CD8-positive, alpha-beta memory T cell (primary cell): ENCODE results near the gene PLXNB3. TPM values are rescaled to one million over a fixed set of nuclear protein-coding genes. Genes with fewer than 3 reads are reported as not detected.

Experiments used
- CTCF ChIA-PET: fragments of 350-600 bp; sonication (Branson Sonifier 250); formaldehyde crosslinking; loops from one replicate; lab custom pipeline; 2021; ENCODE audit warnings: antibody characterized with exemption; lab: Charles Lee
- POLR2A ChIA-PET: fragments of 350-600 bp; sonication (Branson Sonifier 250); formaldehyde crosslinking; loops from one replicate; lab custom pipeline; 2021; ENCODE audit warnings: antibody characterized with exemption; lab: Charles Lee
- DNase-seq, 5 donors: peaks; one replicate each; pipeline versions ENCODE4 v3.0.0 to v3.0.0-alpha.2; 2020 to 2022; ENCODE audit warnings: mixed read lengths in 1 of 5
- H3K27ac ChIP-seq: one replicate; pipeline ENCODE4 v1.7.0; 2013; ENCODE audit warnings: low read depth, mild to moderate bottlenecking, low read length, moderate library complexity
- H3K27me3 ChIP-seq: 2 replicates; pipeline ENCODE4 v1.7.0; 2013; ENCODE audit warnings: low read length, mild to moderate bottlenecking; ENCODE audit not compliant: insufficient read depth, poor library complexity, severe bottlenecking
- H3K36me3 ChIP-seq: 2 replicates; pipeline ENCODE4 v1.7.0; 2013; ENCODE audit warnings: mild to moderate bottlenecking, low read length, moderate library complexity; ENCODE audit not compliant: insufficient read depth
- H3K4me1 ChIP-seq: 2 replicates; pipeline ENCODE4 v1.7.0; 2013; ENCODE audit warnings: mild to moderate bottlenecking, low read length, moderate library complexity; ENCODE audit not compliant: insufficient read depth
- H3K4me3 ChIP-seq: 2 replicates; pipeline ENCODE4 v1.7.0; 2013; ENCODE audit warnings: mild to moderate bottlenecking, low read length
- H3K9me3 ChIP-seq: 2 replicates; pipeline ENCODE4 v1.7.0; 2013; ENCODE audit warnings: mild to moderate bottlenecking, low read length
- H3K27ac Mint-ChIP-seq, 8 donors: one replicate each; pipeline ENCODE4 v1.8.0; 2020 to 2021; ENCODE audit warnings: mixed read lengths in 8 of 8, mild to moderate bottlenecking in 6 of 8, inconsistent platforms in 3 of 8, moderate library complexity in 3 of 8
- H3K27me3 Mint-ChIP-seq, 2 donors: one replicate each; pipeline ENCODE4 v1.8.0; 2020 to 2021; ENCODE audit warnings: mixed read lengths in 2 of 2, mild to moderate bottlenecking in 1 of 2, moderate library complexity in 1 of 2
- H3K36me3 Mint-ChIP-seq, 3 donors: one replicate each; pipeline ENCODE4 v1.8.0; 2020 to 2021; ENCODE audit warnings: mixed read lengths in 3 of 3, inconsistent platforms in 1 of 3, mild to moderate bottlenecking in 1 of 3
- H3K4me1 Mint-ChIP-seq, 3 donors: one replicate each; pipeline ENCODE4 v1.8.0; 2020 to 2021; ENCODE audit warnings: mixed read lengths in 3 of 3, inconsistent platforms in 1 of 3, mild to moderate bottlenecking in 1 of 3
- H3K4me3 Mint-ChIP-seq, 7 donors: one replicate each; pipeline ENCODE4 v1.8.0; 2020 to 2021; ENCODE audit warnings: mixed read lengths in 7 of 7, mild to moderate bottlenecking in 6 of 7, moderate library complexity in 4 of 7, inconsistent platforms in 2 of 7
- H3K9me3 Mint-ChIP-seq, 5 donors: one replicate each; pipeline ENCODE4 v1.8.0; 2020 to 2022; ENCODE audit warnings: mixed read lengths in 5 of 5, mild to moderate bottlenecking in 3 of 5, moderate library complexity in 2 of 5, inconsistent platforms in 1 of 5
- polyA plus RNA-seq: library from polyadenylated mRNA; unstranded; fragments of 300-500 nt; fragmentation: Illumina TruSeq; gene quantifications from one replicate; pipeline ENCODE4 v1.2.3, GENCODE V29; 2021
- total RNA-seq, 2 experiments: library from RNA; stranded (reverse); gene quantifications; one replicate each; pipeline ENCODE4 v1.2.3, GENCODE V29; 2021

The PLXNB3 gene
- total and polyA plus RNA-seq, 3 experiments from 2014 or later, result 0.51 to 0.57 TPM; not detected in 1

- peaks cover 26 to 35% (median 30%) of the 10 kb centered on the region in 3 donors for H3K4me1 Mint-ChIP-seq
- no peaks in the 10 kb centered on the region for H3K36me3 ChIP-seq
- no peaks in the 10 kb centered on the region for H3K9me3 Mint-ChIP-seq
- peaks cover 0 to 7% of the 10 kb centered on the region in 2 donors for H3K27me3 Mint-ChIP-seq
- no peaks in the 10 kb centered on the region for H3K9me3 ChIP-seq
- H3K27me3 ChIP-seq, result no peaks in the 10 kb centered on the region
- CTCF ChIA-PET, result interaction anchor here (0.9 to 1.8 kb wide), 2 partner anchors 130 to 153 kb away, joined by 3 to 7 read pairs; partner anchors contain the start of gene ARHGAP4
- H3K27ac Mint-ChIP-seq, result peak overlapping the region; percentile 61 to 98 (median 90)
- peaks cover 0 to 45% (median 0%) of the 10 kb centered on the region in 3 donors for H3K36me3 Mint-ChIP-seq
- DNase-seq, result peak in 1 of 5 donors; percentile 57
- H3K4me3 Mint-ChIP-seq, result peak overlapping the region; percentile 88 to 96 (median 92)
- peaks cover 20% of the 10 kb centered on the region for H3K4me1 ChIP-seq
- POLR2A ChIA-PET, result interaction anchor here (0.9 to 1.4 kb wide), 6 partner anchors 112 to 173 kb away, joined by 3 to 6 read pairs (median 6); no protein-coding TSS in a partner anchor
- peak overlapping the region; percentile 59 for H3K4me3 ChIP-seq
- peak overlapping the region; percentile 90 for H3K27ac ChIP-seq
These were observed 31.1 kb downstream of the PLXNB3 start for GRCh38 chrX:153794897-153795816.

GRCh38 chrX:153797415-153798015, 33.5 kb downstream of the PLXNB3 start:
- H3K9me3 ChIP-seq, result no peaks in the 10 kb centered on the region
- no peaks in the 10 kb centered on the region for H3K9me3 Mint-ChIP-seq
- POLR2A ChIA-PET, result no interaction called here
- no peak overlapping the region for H3K4me3 ChIP-seq
- H3K27me3 ChIP-seq, result no peaks in the 10 kb centered on the region
- DNase-seq, result no peak
- no peak overlapping the region for H3K27ac Mint-ChIP-seq
- H3K27ac ChIP-seq, result no peak overlapping the region
- H3K27me3 Mint-ChIP-seq, result peaks cover 0 to 9% of the 10 kb centered on the region in 2 donors
- peaks cover 0 to 38% (median 0%) of the 10 kb centered on the region in 3 donors for H3K36me3 Mint-ChIP-seq
- H3K36me3 ChIP-seq, result no peaks in the 10 kb centered on the region
- peaks cover 19% of the 10 kb centered on the region for H3K4me1 ChIP-seq
- peak overlapping the region in 1 of 7 donors; percentile 73 for H3K4me3 Mint-ChIP-seq
- peaks cover 24 to 31% (median 26%) of the 10 kb centered on the region in 3 donors for H3K4me1 Mint-ChIP-seq
- CTCF ChIA-PET, result no interaction called here

GRCh38 chrX:153799326-153799725, 35.3 kb downstream of the PLXNB3 start:
- POLR2A ChIA-PET, result no interaction called here
- H3K27me3 Mint-ChIP-seq, result peaks cover 0 to 9% of the 10 kb centered on the region in 2 donors

GRCh38 chrX:153800177-153800722, 36.2 kb downstream of the PLXNB3 start:
- Mint-ChIP-seq H3K27me3 (peaks cover 0 to 7% of the 10 kb centered on the region in 2 donors), H3K4me3 (no peak overlapping the region), H3K27ac (no peak overlapping the region), H3K9me3 (no peaks in the 10 kb centered on the region), H3K36me3 (peaks cover 0 to 29% (median 0%) of the 10 kb centered on the region in 3 donors), H3K4me1 (peaks cover 13 to 19% (median 16%) of the 10 kb centered on the region in 3 donors)
- no peak overlapping the region for H3K4me3 ChIP-seq
- no peaks in the 10 kb centered on the region for H3K27me3 ChIP-seq
- POLR2A ChIA-PET, result interaction anchor here (0.7 kb wide), 1 partner anchor 162 kb away, joined by 3 read pairs; no protein-coding TSS in a partner anchor
- H3K36me3 ChIP-seq, result no peaks in the 10 kb centered on the region
- CTCF ChIA-PET, result interaction anchor here (0.9 kb wide), 1 partner anchor 127 kb away, joined by 3 read pairs; no protein-coding TSS in a partner anchor
- peaks cover 10% of the 10 kb centered on the region for H3K4me1 ChIP-seq
- H3K27ac ChIP-seq, result no peak overlapping the region
- H3K9me3 ChIP-seq, result no peaks in the 10 kb centered on the region
- DNase-seq, result no peak

More at GRCh38 chrX:153799326-153799725, 35.3 kb downstream of the PLXNB3 start:
- no peak for DNase-seq
- no peak overlapping the region for H3K27ac ChIP-seq
- peaks cover 16 to 22% (median 16%) of the 10 kb centered on the region in 3 donors for H3K4me1 Mint-ChIP-seq
- peaks cover 10% of the 10 kb centered on the region for H3K4me1 ChIP-seq
- peaks cover 0 to 33% (median 0%) of the 10 kb centered on the region in 3 donors for H3K36me3 Mint-ChIP-seq
- no peak overlapping the region for H3K4me3 ChIP-seq
- peak overlapping the region in 1 of 7 donors; percentile 42 for H3K4me3 Mint-ChIP-seq
- H3K9me3 ChIP-seq, result no peaks in the 10 kb centered on the region
- peak overlapping the region in 2 of 8 donors; percentile 22 to 80 for H3K27ac Mint-ChIP-seq
- H3K36me3 ChIP-seq, result no peaks in the 10 kb centered on the region
- no peaks in the 10 kb centered on the region for H3K27me3 ChIP-seq
- H3K9me3 Mint-ChIP-seq, result no peaks in the 10 kb centered on the region
- CTCF ChIA-PET, result no interaction called here

GRCh38 chrX:153800746-153801145, 36.7 kb downstream of the PLXNB3 start:
- POLR2A ChIA-PET, result interaction anchor here (0.7 kb wide), 1 partner anchor 162 kb away, joined by 3 read pairs; no protein-coding TSS in a partner anchor
- Histone ChIP-seq H3K27me3 (no peaks in the 10 kb centered on the region), H3K27ac (no peak overlapping the region), H3K4me3 (no peak overlapping the region), H3K36me3 (no peaks in the 10 kb centered on the region), H3K4me1 (peaks cover 5% of the 10 kb centered on the region), H3K9me3 (no peaks in the 10 kb centered on the region)
- Mint-ChIP-seq H3K36me3 (peaks cover 0 to 29% (median 0%) of the 10 kb centered on the region in 3 donors), H3K4me1 (peaks cover 10 to 16% (median 13%) of the 10 kb centered on the region in 3 donors), H3K27me3 (peaks cover 0 to 7% of the 10 kb centered on the region in 2 donors), H3K27ac (no peak overlapping the region), H3K4me3 (no peak overlapping the region), H3K9me3 (no peaks in the 10 kb centered on the region)
- CTCF ChIA-PET, result interaction anchor here (0.9 kb wide), 1 partner anchor 127 kb away, joined by 3 read pairs; no protein-coding TSS in a partner anchor
- no peak for DNase-seq

- Histone ChIP-seq H3K27ac (no peak overlapping the region), H3K9me3 (no peaks in the 10 kb centered on the region), H3K4me3 (no peak overlapping the region), H3K27me3 (no peaks in the 10 kb centered on the region), H3K36me3 (no peaks in the 10 kb centered on the region), H3K4me1 (no peaks in the 10 kb centered on the region)
- ChIA-PET CTCF (no interaction called here), POLR2A (interaction anchor here (0.6 kb wide), 1 partner anchor 60 kb away, joined by 4 read pairs; no protein-coding TSS in a partner anchor)
- Mint-ChIP-seq H3K9me3 (no peaks in the 10 kb centered on the region), H3K27me3 (peaks cover 0 to 5% of the 10 kb centered on the region in 2 donors), H3K27ac (peak overlapping the region in 1 of 8 donors; percentile 50), H3K4me1 (peaks cover 4 to 7% (median 4%) of the 10 kb centered on the region in 3 donors), H3K4me3 (no peak overlapping the region), H3K36me3 (peaks cover 0 to 21% (median 0%) of the 10 kb centered on the region in 3 donors)
- DNase-seq, result no peak
These were observed 37.6 kb downstream of the PLXNB3 start for GRCh38 chrX:153801669-153802068.

- no peak overlapping the region for H3K4me3 ChIP-seq
- H3K36me3 Mint-ChIP-seq, result peaks cover 0 to 15% (median 0%) of the 10 kb centered on the region in 3 donors
- CTCF ChIA-PET, result no interaction called here
- DNase-seq, result no peak
- H3K27me3 ChIP-seq, result no peaks in the 10 kb centered on the region
- H3K9me3 ChIP-seq, result no peaks in the 10 kb centered on the region
- H3K4me1 Mint-ChIP-seq, result peaks cover 0 to 3% (median 0%) of the 10 kb centered on the region in 3 donors
- no peaks in the 10 kb centered on the region for H3K9me3 Mint-ChIP-seq
- H3K27ac ChIP-seq, result no peak overlapping the region
- peaks cover 0 to 5% of the 10 kb centered on the region in 2 donors for H3K27me3 Mint-ChIP-seq
- H3K4me1 ChIP-seq, result no peaks in the 10 kb centered on the region
- H3K4me3 Mint-ChIP-seq, result no peak overlapping the region
- H3K36me3 ChIP-seq, result no peaks in the 10 kb centered on the region
- POLR2A ChIA-PET, result no interaction called here
- no peak overlapping the region for H3K27ac Mint-ChIP-seq
These were observed 38.5 kb downstream of the PLXNB3 start for GRCh38 chrX:153802513-153803045.
